Choroid plexus epithelial cell (primary cell): ENCODE data around the gene FGFRL1.
A peak's percentile ranks its signal among the peaks of the same experiment; 100 is the strongest.

Experiments
- DNase-seq: peaks from one replicate; pipeline ENCODE4 v3.0.0-alpha.2; 2010; ENCODE audit warnings: low read depth
- H3K4me3 ChIP-seq: 2 replicates; pipeline ENCODE4 v1.5.1; 2011; ENCODE audit warnings: low read depth, mild to moderate bottlenecking, control low read depth, low read length, moderate library complexity
- TF ChIP-seq, protein P1 (sequence below): conservative IDR thresholded peaks from 2 replicates; pipeline ENCODE4 v1.5.1; 2011; ENCODE audit warnings: low read depth, mild to moderate bottlenecking, control low read depth, inconsistent platforms, low read length, moderate library complexity

The FGFRL1 gene

DNA sequence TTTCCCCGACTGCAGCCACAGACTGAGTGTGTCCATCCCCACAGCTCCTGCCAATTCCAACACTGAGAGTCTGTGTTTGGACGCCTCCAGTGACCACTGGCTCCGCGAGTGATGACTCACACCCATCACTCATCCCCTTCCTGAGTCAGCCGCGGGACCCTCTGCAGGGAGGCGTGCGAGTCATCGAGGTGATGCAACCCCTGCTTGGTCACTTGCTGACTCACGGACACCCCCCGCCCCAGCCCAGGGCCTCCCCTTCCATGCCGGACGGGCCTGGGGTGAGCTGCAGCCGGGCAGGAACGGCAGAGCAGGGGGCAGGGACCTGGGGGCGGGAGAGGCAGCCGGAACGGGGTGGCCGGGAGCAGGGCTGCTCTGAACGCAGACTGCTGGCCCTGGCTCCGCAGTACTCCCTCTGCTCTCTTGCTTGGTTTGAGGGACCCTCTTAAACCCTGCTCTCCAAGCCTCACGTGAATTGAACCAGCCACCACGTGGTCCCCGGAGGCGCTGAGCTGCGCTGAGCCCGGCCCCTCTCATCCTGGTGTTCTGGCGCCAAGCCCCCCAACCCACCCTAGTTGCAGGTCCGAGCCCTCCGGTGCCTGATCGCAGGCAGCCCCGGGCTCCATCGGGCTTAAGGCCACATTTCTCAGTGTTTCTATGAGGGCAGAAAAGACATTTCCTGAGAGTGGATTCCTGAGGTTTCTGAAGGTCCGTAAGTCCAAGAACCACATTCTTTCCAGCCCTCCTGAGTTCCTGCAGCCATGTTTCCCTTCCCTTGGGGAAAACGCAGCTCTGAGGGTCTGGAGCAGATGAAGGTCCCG is 32.4 kb downstream of the FGFRL1 start:
- TF ChIP-seq, protein P1, sequence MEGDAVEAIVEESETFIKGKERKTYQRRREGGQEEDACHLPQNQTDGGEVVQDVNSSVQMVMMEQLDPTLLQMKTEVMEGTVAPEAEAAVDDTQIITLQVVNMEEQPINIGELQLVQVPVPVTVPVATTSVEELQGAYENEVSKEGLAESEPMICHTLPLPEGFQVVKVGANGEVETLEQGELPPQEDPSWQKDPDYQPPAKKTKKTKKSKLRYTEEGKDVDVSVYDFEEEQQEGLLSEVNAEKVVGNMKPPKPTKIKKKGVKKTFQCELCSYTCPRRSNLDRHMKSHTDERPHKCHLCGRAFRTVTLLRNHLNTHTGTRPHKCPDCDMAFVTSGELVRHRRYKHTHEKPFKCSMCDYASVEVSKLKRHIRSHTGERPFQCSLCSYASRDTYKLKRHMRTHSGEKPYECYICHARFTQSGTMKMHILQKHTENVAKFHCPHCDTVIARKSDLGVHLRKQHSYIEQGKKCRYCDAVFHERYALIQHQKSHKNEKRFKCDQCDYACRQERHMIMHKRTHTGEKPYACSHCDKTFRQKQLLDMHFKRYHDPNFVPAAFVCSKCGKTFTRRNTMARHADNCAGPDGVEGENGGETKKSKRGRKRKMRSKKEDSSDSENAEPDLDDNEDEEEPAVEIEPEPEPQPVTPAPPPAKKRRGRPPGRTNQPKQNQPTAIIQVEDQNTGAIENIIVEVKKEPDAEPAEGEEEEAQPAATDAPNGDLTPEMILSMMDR = no peak
- DNase-seq = peak; percentile 99
- H3K4me3 ChIP-seq = no peak overlapping the region

GRCh38 chr4:1044469-1045192 is 33.2 kb downstream of the FGFRL1 start:
- TF ChIP-seq, protein P1 = no peak
- H3K4me3 ChIP-seq = no peak overlapping the region
- no peak for DNase-seq

GRCh38 chr4:1045193-1045594 is 33.8 kb downstream of the FGFRL1 start:
- TF ChIP-seq, protein P1 = no peak
- H3K4me3 ChIP-seq = no peak overlapping the region
- no peak for DNase-seq

DNA sequence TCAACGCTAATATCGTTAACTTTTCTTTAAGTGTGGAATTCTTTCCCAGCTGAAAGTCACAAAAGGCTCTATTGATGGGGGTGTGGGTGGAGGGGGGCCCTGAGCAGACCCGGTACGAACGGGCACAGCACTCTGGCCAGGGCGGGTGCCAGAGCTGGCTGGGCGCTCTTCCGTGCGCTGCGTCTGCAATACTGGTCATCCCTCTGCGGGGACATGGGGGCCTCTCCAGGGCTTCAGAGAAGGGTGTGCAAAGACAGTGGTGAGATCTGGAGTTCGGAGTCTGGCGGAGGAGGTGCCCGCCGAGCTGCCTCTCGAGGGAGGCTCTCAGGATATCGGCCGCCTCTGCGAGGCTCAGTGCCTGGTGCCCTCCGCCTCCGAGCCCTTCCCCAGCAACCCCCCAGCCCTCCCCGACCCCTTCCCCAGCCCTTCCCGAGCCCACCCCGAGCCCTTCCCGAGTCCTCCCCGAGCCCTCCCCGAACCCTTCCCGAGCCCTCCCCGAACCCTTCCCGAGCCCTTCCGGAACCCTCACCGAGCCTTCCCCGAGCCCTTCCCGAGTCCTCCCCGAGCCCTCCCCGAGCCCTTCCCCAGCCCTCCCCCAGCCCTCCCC is 34.3 kb downstream of the FGFRL1 start:
- H3K4me3 ChIP-seq = no peak overlapping the region

DNA sequence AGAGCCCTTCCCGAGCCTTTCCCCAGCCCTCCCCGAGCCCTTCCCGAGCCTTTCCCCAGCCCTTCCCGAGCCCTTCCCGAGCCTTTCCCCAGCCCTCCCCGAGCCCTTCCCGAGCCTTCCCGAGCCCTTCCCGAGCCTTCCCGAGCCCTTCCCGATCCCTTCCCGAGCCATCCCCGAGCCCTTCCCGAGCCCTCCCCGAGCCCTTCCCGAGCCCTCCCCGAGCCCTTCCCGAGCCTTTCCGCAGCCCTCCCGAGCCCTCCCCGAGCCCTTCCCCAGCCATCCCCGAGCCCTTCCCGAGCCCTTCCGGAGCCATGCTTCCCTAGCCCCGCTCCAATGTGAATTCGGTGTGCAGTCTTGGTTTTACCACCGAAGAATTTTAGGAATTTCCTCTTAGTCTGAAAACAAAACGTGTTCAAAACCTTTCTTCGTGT is 35.2 kb downstream of the FGFRL1 start:
- H3K4me3 ChIP-seq = peak overlapping the region; percentile 20
- DNase-seq = peak; percentile 73

More for the DNA sequence above, 34.3 kb downstream of the FGFRL1 start:
- TF ChIP-seq, protein P1 = no peak
- DNase-seq = no peak

GRCh38 chr4:1047106-1047975 is 35.9 kb downstream of the FGFRL1 start:
- DNase-seq = peak; percentile 35
- TF ChIP-seq, protein P1 = no peak
- no peak overlapping the region for H3K4me3 ChIP-seq
